GM18519 (cell line): ENCODE results near the gene ATP6V0C.

Experiments
- ATAC-seq: cut with Tn5 transposase; IDR thresholded peaks from one replicate; pipeline ENCODE4 v1.9.1; 2021; ENCODE audit warnings: mild to moderate bottlenecking, moderate library complexity; ENCODE audit not compliant: unreplicated experiment, low FRiP score

ATP6V0C gene

DNA sequence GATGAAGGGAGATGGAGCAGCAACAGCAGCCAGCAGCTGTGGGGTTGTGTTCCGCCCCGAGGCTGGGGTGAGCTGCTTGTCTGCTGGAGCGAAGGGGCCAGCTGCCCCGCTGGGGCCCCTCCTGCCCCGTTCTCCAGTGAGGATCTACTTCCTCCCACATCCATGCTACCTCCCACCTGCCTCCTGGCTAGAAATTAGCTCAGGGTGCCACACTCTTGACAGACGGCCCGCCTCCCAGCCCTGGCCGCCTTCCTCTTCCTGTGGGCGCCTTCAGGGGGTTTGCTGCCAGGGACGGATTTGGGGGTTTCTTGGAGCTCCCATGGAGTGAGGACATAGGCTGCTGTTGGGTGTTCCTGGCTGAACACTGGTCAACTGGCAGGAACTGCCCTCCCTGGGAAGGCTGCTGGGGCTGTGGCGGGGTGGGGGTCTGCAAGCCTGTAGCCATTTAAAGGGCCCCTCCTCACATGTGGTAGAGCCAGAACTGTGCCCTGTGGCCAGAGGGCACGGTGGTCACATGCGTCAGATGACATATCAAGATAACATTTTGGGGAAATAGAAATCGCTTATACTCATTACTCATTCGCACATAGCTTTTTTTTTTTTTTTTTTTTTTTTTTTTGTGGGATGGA lies 25.7 kb upstream of the ATP6V0C start:
- no peak for ATAC-seq

DNA sequence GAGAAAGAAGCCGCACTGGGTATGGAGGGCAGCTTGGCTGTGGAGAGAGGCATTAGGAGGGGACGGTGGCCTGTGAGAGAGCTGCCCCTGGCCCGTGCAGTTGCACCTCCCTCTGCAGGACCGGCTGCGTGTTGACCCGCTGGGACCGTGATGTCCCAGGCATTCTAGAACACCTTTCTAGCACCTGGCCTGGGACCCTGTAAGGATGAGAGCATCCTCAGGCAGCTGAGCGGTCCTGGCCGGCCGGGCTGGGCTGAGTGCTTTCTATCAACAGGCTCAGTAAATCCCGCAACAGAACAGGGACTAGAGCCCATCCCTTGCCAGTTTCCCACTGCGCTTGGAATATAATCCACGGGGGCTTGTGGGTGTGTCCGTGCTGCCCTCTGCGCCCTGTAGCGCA lies 24.2 kb upstream of the ATP6V0C start:
- ATAC-seq: no peak

DNA sequence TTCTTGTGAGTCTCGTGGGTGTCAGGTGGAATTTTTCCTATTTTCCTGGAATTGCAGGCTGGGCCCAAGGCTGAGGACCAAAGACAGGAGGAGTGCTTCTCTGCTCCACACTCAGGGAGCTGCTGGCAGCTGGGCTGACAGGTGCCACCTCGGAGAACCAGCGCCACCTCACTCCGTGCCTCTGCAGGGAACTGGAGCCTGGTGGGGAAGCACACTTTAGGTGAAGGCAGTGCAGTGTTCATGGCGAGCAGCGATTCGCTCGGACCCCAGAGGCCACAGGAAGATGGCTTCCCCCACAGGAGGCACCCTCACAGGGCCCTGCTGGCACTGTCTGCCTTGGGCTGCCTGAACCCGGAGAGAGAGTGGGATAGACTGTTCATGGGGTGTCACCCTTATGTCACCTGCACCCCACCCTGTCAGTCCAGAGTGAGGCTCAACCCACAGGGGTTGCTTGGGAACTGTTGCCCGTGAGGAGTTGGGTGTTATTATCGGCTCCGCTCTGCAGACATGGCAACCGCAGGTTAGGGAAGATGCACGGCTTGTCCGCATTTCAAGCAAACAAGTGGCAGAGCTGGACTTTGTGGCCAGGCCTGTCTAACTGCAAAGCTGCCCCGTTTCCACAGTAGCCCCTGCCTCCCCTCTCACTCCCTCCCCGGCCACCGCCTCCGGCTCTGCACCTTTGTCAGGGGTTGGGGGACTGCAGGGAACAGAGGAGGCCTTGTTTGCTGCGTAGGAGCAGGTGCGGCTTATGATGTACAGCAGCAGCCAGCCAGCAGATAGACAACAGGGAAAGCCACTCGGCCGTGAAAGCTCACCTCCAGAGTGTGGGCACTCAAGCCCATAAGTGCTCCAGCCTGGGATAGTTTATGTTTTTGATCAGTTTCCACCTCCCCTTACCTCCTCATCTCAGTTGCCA lies 23.3 kb upstream of the ATP6V0C start:
- no peak for ATAC-seq

DNA sequence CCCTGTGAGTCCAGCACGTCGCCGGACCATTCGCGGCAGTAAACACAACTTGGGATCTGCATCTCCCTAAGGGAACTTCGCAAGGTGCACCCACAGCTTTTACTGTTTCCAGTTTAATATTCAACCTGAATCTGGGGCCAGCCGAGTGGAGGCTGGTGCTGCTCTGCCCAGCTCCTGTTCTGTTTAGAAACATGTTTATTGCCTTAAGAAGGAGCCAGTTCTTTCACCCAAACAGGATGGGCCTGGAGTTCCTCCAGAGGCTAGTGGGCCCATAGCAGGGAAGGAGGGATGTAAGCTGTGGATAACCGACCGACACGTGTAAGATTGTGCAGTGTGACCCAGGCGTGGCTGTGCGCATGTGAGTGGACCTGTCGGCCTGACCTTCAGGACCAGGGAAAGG lies 21.5 kb upstream of the ATP6V0C start:
- ATAC-seq: no peak

DNA sequence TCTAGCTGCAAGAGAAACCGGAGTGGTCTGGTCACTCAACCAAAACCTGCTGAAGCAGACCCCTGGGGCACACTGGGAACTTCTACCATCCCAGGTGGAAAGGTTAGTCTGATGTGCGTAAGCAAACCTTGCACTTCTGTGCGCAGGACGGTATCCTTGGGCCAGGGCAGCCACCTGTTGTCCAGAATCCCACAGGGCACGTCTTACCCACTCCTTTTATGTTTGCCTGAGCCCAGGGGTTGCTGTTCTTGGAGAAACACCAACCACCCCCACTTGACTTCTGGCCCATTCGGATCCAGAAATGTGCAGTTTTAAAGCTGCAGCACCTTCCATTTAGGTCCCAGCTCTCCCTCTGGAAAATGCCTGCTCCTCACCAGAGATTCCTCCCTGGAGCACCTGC lies 20.1 kb upstream of the ATP6V0C start:
- ATAC-seq: no peak

DNA sequence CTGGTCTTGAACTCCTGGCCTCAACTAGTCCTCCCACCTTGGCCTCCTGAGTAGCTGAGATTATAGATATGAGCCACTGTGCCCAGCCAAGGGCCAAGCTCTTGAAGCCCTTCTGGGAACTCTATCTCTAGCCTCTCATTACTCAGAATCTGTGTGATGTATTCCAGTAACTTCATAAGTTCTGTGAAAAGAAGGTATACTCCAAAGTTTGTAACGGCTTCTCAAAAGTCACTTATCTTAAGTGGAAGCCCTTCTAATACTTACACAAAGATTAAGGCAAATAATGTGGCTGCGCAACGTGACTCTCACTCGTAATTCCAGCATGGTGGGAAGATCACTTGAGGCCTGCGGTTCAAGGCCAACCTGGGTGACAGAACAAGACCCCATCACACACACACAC lies 19.1 kb upstream of the ATP6V0C start:
- no peak for ATAC-seq

DNA sequence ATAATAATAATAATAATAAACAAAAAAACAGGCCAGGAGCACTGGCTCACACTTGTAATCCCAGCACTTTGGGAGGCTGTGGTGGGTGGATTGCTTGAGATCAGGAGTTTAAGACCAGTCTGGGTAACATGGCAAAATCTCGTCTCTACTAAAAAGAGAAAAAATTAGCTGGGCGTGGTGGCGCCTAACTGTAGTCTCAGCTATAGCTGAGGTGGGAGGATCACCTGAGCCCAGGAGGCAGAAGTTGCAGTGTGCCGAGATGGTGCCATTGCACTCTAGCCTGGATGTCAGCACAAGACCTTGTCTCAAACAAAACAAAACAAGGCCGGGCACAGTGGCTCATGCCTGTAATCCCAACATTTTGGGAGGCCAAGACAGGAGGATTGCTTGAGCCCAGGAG lies 18.7 kb upstream of the ATP6V0C start:
- ATAC-seq: no peak

DNA sequence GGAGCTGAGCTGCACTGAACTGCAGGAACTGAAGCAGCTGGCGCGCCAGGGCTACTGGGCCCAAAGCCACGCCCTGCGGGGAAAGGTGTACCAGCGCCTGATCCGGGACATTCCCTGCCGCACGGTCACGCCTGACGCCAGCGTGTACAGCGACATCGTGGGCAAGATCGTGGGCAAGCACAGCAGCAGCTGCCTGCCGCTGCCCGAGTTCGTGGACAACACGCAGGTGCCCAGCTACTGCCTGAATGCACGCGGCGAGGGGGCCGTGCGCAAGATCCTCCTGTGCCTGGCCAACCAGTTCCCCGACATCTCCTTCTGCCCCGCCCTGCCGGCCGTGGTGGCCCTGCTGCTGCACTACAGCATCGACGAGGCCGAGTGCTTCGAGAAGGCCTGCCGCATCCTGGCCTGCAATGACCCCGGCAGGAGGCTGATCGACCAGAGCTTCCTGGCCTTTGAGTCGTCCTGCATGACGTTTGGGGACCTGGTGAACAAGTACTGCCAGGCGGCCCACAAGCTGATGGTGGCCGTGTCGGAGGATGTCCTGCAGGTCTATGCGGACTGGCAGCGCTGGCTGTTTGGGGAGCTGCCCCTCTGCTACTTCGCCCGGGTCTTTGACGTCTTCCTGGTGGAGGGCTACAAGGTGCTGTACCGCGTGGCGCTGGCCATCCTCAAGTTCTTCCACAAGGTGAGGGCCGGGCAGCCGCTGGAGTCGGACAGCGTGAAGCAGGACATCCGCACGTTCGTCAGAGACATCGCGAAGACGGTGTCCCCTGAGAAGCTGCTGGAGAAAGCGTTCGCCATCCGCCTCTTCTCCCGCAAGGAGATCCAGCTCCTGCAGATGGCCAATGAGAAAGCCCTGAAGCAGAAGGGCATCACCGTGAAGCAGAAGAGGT lies 17.3 kb upstream of the ATP6V0C start:
- ATAC-seq: no peak

DNA sequence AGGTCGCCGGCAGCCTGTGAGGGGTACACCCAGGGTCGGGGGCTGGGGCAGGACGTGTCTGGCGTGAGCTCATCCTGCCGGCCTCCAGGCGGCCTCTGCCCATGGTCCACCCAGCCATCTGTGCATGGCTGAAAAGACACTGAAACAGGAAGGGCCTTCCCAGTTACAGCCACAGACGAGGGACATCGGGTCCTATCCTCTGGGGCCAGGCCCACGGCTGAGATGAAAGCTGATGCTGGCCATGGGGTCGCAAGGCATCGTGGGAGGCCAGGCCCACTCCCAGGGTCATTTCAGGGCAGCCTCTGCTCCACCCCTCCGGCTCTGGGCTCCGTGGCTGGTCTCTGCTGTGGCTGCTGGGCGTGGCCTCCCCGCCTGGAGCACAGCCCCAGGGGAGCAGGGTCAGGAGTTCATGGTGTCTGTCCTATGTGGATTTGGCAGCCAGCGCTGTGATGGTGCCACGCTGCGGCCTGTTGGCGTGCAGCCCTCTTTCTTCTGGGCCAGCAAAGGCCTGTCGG lies 16.6 kb upstream of the ATP6V0C start:
- no peak for ATAC-seq

DNA sequence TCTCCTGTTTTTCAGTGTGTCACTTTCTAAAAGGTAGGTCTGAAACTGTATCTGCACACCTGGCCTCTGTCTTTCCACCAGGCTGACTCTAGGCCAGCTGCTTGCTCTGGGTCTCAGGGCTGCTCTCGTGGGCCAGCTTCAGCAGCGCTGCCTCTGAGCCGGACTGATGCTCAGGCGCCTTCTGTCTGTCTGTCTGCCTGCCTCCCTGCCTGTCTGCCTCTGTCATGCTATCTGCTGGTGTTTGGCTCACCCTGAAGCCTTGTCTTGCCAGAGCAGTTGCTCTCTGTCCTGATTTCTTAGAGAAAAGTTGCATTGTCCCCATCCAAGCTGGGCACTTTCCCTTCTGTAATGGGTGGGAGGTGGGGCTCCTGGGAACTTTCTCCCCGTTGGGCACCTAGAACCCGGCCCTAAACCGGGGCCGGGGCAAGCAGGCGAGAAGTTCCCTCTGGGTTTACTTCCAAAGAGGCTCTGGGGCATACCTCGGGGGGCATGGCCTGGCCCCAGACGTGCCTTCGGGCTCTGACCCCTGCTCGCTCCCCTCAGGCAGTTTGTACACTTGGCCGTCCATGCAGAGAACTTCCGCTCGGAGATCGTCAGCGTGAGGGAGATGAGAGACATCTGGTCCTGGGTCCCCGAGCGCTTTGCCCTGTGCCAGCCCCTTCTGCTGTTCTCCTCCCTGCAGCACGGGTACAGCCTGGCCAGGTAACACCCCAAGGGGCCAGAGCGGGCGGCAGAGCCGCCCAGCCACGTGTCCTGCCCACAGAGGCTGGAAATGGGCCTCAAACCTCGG lies 15.9 kb upstream of the ATP6V0C start:
- ATAC-seq: no peak

DNA sequence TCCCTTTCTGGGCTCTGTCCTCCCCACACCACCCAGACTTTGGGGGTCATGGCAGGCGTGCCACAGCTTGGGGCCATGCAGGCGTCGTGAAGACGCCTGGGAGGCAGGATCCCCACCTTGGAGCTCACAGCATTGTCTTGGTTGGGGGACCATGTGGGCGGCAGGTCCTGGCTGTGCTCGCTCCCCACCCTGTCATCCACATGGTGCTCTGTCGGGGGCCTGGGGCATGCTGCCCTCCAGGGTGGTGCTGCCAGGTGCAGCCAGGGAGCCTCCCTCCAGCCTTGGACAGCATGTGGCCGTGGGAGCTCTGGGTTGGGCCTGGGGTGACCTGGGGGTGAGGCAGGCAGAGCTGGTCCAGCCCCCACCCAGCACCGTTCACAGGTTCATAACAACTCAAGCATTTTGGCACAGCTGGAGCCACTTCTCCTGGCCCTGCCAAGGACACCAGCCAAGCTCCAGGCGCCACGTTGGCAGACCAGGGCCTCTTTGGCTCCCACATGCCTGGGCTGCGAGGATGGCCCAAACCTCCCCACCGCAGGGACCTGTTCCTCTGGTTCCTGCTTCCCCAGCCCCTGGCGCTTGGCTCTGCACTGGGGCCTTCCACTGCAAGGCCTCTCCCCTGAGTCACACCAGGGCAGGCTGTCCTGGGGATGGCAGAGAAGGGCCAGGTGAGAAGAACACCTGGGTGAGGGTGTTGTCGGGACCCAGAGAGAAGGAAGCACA lies 15.1 kb upstream of the ATP6V0C start:
- ATAC-seq: no peak

DNA sequence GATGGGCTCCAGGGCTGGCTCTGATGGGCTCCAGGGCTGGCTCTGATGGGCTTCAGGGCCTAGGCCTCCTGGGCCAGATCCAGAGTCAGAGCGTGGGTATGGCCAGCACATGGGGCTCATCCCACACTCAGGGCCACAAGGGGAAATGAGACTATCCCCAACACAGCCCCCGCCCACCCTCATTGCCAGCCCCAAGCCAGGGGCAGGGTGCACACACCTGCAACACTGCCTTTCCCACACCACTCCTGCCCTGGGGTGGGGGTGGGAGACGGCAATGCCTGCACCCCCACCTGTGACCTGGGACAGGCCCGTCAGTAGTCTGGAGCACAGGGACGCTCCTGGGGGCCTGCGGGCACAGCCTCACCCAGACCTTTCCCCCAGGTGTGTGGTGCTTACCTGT lies 14.3 kb upstream of the ATP6V0C start:
- no peak for ATAC-seq

DNA sequence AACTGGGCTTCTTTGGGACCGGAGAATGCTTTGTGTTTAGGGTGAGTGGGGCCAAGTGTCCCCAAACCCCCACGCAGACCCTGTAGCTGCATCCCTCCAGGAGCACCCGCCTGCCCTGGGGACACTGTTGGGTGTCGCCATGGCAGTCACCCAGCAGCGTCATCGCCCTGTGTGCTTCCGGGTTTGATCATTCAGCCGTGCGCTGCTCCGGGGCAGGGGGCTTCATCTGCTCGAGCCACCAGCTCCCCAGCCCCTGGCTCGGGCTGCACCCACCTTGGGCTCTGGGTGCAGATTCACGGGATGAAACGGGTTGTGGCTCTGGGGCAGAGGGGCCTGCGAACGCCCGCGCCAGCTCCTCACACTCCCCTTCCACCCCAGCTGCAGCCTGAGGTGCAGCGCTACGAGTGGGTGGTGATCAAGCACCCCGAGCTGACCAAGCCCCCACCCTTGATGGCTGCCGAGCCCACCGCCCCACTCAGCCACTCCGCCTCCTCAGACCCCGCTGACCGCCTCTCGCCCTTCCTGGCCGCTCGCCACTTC lies 13.8 kb upstream of the ATP6V0C start:
- ATAC-seq: no peak

DNA sequence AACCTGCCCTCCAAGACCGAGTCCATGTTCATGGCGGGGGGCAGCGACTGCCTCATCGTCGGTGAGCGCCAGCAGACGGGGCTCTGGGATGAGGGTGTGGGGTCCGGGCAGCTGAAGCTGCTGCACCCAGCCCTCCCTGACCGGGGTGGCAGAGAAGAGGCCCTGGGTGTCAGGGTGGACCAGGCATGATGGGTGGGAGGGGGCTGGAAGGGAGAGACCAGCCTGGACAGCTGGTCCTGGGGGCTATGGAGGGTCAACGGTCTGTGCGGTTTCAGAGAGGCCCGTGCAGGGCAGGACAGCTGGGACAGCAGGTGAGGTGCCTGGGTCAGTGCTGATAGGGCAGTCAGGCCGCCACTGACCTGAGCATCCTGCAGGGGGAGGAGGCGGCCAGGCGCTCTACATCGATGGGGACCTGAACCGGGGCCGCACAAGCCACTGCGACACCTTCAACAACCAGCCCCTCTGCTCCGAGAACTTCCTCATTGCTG lies 13.3 kb upstream of the ATP6V0C start:
- no peak for ATAC-seq

DNA sequence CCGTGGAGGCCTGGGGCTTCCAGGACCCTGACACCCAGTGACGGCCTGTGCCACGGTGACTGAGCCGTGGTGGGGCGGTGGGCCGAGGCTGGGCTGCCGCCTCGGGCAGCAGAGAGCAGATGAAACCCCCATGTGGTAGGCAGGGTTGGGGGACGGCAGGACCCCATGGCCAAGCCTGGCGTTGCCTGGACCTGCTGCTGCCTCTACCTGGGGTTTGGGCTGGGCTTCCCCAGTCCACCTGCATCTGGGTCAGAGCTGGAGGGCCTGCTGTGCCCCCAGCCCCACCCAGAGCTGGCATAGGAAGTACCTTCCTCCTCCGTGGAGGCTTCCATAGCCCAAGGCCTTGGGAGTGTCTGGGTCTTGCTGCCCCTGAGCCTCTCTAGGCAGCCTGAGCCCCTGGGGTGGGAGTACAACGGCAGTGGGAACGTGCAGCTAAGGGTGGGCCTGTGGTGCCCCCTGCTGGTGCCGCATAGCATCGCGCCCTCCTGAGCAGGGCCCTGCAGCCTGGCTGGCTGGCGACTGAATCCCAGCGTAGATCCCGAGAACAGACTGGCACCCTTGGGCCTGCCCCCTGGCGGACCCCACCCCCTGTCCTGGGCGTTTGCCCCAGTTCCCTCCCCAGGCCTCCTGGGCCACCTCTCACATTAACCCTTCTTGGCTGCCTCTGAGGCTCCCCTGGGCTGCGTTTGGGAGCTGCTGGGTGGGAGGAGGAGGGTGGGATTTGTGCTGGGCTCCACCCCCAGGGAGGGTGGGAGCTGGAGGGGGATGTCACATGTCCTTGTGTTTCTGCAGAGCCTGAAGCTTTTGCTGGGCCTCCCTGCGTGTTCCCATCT lies 12.6 kb upstream of the ATP6V0C start:
- ATAC-seq: no peak

DNA sequence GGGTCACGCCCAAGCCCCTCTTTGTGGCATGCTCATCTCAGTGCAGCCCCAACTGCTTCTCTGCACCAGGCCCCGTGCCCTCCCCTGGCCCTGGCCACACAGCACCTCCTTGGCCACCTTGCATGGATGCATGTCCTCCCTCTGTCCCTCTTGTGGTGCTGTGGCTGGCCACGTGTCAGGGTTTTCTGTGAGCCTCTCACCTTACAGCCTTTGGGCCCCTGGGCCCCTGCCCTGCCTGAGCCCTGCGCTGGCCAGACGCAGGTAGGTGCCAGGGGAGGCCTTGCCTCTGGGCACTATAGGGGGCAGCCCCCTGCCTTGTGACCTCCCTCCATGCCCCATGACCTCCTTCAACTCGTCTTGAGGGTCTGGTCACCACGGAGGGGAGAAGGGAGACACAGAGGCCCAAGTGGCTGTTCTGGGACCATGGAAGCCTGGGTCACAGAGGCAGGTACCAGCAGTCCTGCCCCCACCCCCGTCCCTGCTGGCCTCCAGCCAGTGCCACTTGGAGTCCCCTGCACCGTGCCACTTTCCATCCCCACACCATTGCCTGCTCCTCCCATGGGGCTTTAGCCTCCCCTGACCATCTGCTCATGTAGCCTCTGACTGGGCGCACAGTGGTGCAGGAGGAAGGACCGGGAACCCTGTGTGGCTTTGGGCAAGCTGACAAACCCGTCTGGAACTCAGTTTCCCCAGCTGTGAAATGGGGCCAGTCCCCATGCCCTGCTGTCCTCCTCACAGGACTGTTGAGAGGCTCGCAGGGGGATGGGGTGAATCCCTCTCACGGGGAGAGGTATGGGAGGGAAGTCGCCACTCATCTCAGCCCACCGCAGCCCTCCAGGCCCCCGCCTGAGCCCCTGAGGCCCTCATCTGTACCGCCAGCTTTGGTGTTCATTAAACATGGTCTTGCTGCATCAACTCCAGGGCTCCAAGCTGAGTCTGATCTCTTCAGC lies 11.5 kb upstream of the ATP6V0C start:
- ATAC-seq: no peak

DNA sequence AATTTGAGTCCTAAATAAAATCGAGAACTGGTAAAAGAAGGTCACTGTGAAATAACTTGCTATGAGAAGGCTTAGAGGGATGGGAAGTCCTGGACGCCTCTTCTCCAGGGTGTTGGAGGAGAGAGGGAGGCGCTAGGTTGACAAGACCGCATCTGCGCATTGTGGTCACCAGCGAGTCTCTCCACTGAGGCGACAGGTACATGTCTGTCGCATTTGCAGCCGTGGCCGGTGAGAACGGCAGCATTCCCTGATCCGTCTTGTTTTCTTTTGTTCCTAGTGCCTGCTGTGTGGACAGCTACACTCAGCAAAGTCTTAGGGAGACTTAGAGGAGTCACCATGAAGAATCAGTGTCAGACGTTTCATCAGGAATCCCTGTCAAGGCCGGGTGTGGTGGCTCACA lies 8.1 kb upstream of the ATP6V0C start:
- no peak for ATAC-seq
